ENCODE data around the gene WWOX. TPM values are rescaled to one million over a fixed set of nuclear protein-coding genes. Genes with fewer than 3 reads are reported as not detected.
"Not testable (repeated sequence)": the region's sequence is repeated elsewhere in the genome, so short reads cannot be mapped to it uniquely, and the experiment has no call there.

The WWOX gene
- total RNA-seq (28.4 TPM), polyA plus RNA-seq (15.3 TPM)

DNA sequence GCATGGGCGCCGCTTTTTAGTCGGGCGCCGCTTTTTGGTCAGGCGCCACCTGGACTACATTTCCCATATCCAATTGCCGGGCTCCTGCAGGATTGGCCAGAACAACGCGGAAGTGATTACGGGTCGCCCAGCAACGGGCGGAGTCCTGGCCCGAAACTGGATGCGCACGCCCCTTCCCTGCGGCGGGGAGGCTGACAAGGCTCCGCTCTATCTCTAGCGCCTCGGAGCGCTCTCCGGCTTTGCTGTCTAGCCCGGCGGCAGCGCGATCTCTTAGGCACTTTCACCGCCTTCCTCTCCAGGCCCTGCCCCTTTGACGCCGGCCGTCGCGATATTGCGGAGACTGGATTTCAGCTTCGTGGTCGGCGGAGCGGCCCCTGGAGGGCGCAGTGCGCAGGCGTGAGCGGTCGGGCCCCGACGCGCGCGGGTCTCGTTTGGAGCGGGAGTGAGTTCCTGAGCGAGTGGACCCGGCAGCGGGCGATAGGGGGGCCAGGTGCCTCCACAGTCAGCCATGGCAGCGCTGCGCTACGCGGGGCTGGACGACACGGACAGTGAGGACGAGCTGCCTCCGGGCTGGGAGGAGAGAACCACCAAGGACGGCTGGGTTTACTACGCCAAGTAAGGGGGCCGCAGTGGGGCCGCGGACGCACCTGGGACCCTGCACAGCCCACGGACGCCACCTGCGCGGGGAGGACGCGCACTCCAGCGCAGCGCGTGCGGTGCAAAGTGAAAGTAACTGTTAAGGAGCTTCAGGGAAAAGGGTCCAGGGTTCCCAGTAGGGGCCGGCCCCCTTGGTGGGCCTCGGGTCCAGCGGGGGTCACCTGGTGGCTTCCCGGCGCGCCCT is at the start of gene WWOX:
Gene WWOX (plus strand): TSS at position 384 of the 841 bp plus-strand sequence.
- peak within 1 kb of the TSS; percentile 79 for H3K4me3 ChIP-seq (ENCODE audit: low read depth, low read length)
- WGBS = under 1% methylated on average over 84 of the region's 84 CpGs
- peak; percentile 94 for DNase-seq (ENCODE audit: extremely low spot score)
- no peaks in the 10 kb centered on the region for H3K4me1 ChIP-seq (ENCODE audit: insufficient read depth)
- peak within 1 kb of the TSS; percentile 82 for H3K27ac ChIP-seq (ENCODE audit: low read depth)
- no peaks in the 10 kb centered on the region for H3K36me3 ChIP-seq (ENCODE audit: insufficient read depth)

- DNase-seq (ENCODE audit: extremely low spot score) = no peak
- no peaks in the 10 kb centered on the region for H3K4me1 ChIP-seq (ENCODE audit: insufficient read depth)
- H3K27ac ChIP-seq (ENCODE audit: low read depth) = no peak overlapping the region
- H3K36me3 ChIP-seq (ENCODE audit: insufficient read depth) = no peaks in the 10 kb centered on the region
- WGBS = 24% methylated on average over 2 of the region's 2 CpGs
- H3K4me3 ChIP-seq (ENCODE audit: low read depth, low read length) = no peak overlapping the region
Observed at GRCh38 chr16:78050734-78051400, 48.6 kb upstream of the WWOX start.

DNA sequence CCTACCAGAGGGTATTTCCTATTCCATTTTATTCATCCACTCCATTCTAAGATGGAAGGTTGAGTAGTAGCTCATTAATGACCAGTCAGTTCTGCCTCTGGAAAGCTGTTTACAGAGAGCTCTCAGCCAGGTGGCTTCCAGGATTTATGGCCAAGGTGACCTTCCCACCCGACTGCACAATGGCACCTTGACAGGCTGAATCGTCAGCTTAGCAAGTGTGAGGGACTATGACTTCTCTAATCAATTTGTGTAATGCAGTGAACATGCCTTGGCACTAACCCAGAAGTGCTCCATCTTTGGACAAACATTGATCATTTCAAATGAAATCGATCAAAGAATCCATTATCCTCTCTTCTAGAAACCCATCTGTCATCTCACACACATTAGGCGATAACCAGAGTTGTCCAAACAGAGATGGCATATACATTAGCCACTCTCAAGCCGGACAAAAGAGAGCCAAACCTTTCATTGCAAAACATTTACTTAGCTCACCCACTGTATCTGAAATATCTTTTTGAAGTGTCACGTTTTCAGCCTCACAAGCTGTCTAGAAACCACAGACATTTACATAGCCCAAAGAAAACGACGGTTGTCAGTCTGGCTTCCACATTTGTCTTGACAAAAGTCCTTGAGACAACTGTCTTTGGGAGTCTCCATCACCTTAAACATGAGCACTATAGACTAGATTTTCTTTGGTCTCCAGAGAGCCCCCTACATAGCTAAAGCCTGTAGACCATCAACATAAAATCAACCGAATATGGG is 41.5 kb upstream of the WWOX start:
- DNase-seq (ENCODE audit: extremely low spot score) = no peak
- 81% methylated on average over 9 of the region's 9 CpGs for WGBS
- no peak overlapping the region for H3K27ac ChIP-seq (ENCODE audit: low read depth)
- no peak overlapping the region for H3K4me3 ChIP-seq (ENCODE audit: low read depth, low read length)
- no peaks in the 10 kb centered on the region for H3K36me3 ChIP-seq (ENCODE audit: insufficient read depth)
- H3K4me1 ChIP-seq (ENCODE audit: insufficient read depth) = no peaks in the 10 kb centered on the region

- not testable (repeated sequence) for DNase-seq (ENCODE audit: extremely low spot score); H3K27ac ChIP-seq (ENCODE audit: low read depth); H3K4me3 ChIP-seq (ENCODE audit: low read depth, low read length); H3K4me1 ChIP-seq (ENCODE audit: insufficient read depth); H3K36me3 ChIP-seq (ENCODE audit: insufficient read depth)
- WGBS = 83% methylated on average over 25 of the region's 25 CpGs
Observed at GRCh38 chr16:78059806-78060205, 39.6 kb upstream of the WWOX start.

GRCh38 chr16:78060295-78060694 is 39.2 kb upstream of the WWOX start:
- no peaks in the 10 kb centered on the region for H3K36me3 ChIP-seq (ENCODE audit: insufficient read depth)
- H3K4me3 ChIP-seq (ENCODE audit: low read depth, low read length) = no peak overlapping the region
- no peak for DNase-seq (ENCODE audit: extremely low spot score)
- 43% methylated on average over 5 of the region's 5 CpGs for WGBS
- H3K27ac ChIP-seq (ENCODE audit: low read depth) = no peak overlapping the region
- no peaks in the 10 kb centered on the region for H3K4me1 ChIP-seq (ENCODE audit: insufficient read depth)

DNA sequence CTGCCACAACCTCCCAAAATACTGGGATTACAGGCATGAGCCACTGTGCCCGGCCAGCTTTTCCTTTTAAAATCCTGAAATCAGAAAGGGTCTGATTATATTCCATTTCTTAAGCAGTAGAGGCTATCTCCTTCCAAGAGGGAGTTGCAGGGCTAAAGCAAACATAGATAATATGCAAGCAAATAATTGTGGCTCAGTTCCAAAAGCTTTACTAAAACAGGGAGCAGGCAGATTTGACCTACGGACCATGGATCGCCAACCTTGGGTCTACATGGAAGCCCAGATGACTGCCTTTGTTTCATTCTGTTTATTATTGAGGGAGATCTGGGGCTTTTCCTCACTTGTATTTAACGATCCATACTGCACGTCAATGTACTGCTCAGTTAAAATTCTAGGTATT is 38.6 kb upstream of the WWOX start:
- H3K36me3 ChIP-seq (ENCODE audit: insufficient read depth) = no peaks in the 10 kb centered on the region
- WGBS = 44% methylated on average over 5 of the region's 5 CpGs
- no peak overlapping the region for H3K4me3 ChIP-seq (ENCODE audit: low read depth, low read length)
- H3K4me1 ChIP-seq (ENCODE audit: insufficient read depth) = no peaks in the 10 kb centered on the region
- no peak overlapping the region for H3K27ac ChIP-seq (ENCODE audit: low read depth)
- no peak for DNase-seq (ENCODE audit: extremely low spot score)

DNA sequence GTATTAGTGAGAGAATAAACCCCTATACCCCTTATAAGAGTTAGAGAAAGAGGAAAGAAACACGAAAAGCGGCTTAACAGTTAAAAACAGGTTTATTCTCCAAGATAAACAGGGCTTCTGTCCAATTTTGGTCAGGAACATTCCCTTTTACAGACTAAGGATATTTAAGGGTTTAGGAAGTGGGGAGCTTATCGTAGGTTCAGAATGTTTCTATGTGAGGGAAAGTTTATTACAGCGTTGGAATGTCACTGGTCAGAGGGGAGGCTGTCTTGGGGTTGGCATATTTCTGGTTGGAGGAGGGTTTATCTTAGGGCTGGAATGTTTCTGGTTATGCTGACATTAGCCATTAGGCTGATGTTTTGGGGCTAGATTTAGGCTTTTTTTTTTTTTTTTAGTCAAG is 34.1 kb upstream of the WWOX start:
- 25% methylated on average over 4 of the region's 4 CpGs for WGBS

GRCh38 chr16:78069913-78070312 is 29.5 kb upstream of the WWOX start:
- Histone ChIP-seq H3K36me3 (ENCODE audit: insufficient read depth) (no peaks in the 10 kb centered on the region), H3K4me3 (ENCODE audit: low read depth, low read length) (no peak overlapping the region), H3K27ac (ENCODE audit: low read depth) (no peak overlapping the region), H3K4me1 (ENCODE audit: insufficient read depth) (no peaks in the 10 kb centered on the region)
- WGBS = 95% methylated on average over 5 of the region's 5 CpGs
- DNase-seq (ENCODE audit: extremely low spot score) = no peak

More for the DNA sequence above, 34.1 kb upstream of the WWOX start:
- no peak overlapping the region for H3K4me3 ChIP-seq (ENCODE audit: low read depth, low read length)
- H3K36me3 ChIP-seq (ENCODE audit: insufficient read depth) = no peaks in the 10 kb centered on the region
- H3K4me1 ChIP-seq (ENCODE audit: insufficient read depth) = no peaks in the 10 kb centered on the region
- no peak for DNase-seq (ENCODE audit: extremely low spot score)
- no peak overlapping the region for H3K27ac ChIP-seq (ENCODE audit: low read depth)

- H3K4me3 ChIP-seq (ENCODE audit: low read depth, low read length) = no peak overlapping the region
- no peaks in the 10 kb centered on the region for H3K4me1 ChIP-seq (ENCODE audit: insufficient read depth)
- 40% methylated on average over 5 of the region's 5 CpGs for WGBS
- H3K27ac ChIP-seq (ENCODE audit: low read depth) = no peak overlapping the region
- no peak for DNase-seq (ENCODE audit: extremely low spot score)
- H3K36me3 ChIP-seq (ENCODE audit: insufficient read depth) = no peaks in the 10 kb centered on the region
Observed at GRCh38 chr16:78072275-78072674, 27.2 kb upstream of the WWOX start.

DNA sequence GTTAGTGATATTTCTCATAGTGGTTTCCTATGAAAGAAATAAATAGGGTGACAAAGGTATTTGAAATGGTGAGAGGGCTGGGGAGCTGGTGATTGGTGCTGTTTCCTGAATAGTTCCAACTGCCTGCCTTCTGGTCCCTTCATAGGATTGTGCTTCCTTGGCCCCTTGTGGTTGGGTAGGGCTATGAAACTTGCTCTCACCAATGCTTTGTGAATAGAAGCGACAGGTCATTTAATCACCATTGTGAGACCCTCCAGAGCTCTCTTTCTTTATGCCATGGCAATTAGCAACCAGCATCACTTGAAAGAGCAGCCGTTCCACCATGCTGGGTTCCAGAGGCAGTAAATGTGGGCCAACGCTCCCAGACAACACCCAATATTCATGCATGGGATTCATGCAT is 23.7 kb upstream of the WWOX start:
- no peaks in the 10 kb centered on the region for H3K4me1 ChIP-seq (ENCODE audit: insufficient read depth)
- no peak overlapping the region for H3K27ac ChIP-seq (ENCODE audit: low read depth)
- H3K4me3 ChIP-seq (ENCODE audit: low read depth, low read length) = no peak overlapping the region
- no peak for DNase-seq (ENCODE audit: extremely low spot score)
- no peaks in the 10 kb centered on the region for H3K36me3 ChIP-seq (ENCODE audit: insufficient read depth)
- WGBS = 76% methylated on average over 3 of the region's 3 CpGs

- 88% methylated on average over 4 of the region's 4 CpGs for WGBS
- Histone ChIP-seq H3K4me1 (ENCODE audit: insufficient read depth) (no peaks in the 10 kb centered on the region), H3K36me3 (ENCODE audit: insufficient read depth) (no peaks in the 10 kb centered on the region), H3K4me3 (ENCODE audit: low read depth, low read length) (no peak overlapping the region), H3K27ac (ENCODE audit: low read depth) (no peak overlapping the region)
- no peak for DNase-seq (ENCODE audit: extremely low spot score)
Observed at GRCh38 chr16:78081341-78081740, 18.1 kb upstream of the WWOX start.

DNA sequence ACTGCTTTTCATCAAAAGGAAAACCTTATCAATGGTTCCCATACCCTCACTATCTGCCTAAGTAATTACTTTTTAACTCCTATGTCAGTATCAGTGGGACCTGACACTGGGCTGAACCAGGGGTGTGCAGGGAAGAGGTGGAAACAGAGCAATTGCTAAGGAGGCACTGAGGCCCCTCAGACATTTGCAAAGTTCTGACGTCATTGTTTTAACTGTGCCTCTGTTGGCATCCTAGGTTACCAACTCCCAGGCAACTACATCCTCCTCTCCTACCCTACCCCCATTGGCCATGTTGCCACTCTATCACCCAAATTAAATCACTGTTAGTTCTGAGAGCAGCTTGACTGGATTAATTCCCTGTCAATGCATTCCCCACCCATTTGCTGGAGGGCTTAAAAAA is 8.0 kb upstream of the WWOX start:
- Histone ChIP-seq H3K36me3 (ENCODE audit: insufficient read depth) (no peaks in the 10 kb centered on the region), H3K4me3 (ENCODE audit: low read depth, low read length) (no peak overlapping the region), H3K27ac (ENCODE audit: low read depth) (no peak overlapping the region), H3K4me1 (ENCODE audit: insufficient read depth) (no peaks in the 10 kb centered on the region)
- WGBS = 55% methylated on average over 1 of the region's 1 CpG
- no peak for DNase-seq (ENCODE audit: extremely low spot score)

DNA sequence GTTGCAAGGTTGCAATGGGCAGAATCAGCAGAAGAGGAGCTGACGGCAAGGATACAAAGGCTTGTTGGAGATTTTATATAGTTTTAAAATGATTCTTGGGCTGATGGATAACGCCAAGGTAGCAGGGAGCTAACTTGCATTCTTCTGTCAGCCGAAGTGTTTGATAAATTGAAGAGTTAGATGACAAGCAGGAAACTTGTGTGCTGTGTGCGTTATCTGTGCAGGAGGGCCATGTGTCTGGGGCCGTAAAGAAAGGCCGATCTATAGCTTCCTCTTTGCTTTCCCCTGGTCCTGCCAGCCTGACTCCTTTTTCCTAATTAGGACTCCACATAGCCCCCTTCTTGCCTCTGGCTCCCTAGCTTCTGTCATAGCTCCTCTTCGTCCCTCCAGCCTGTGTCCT is 6.7 kb upstream of the WWOX start:
- H3K4me1 ChIP-seq (ENCODE audit: insufficient read depth) = no peaks in the 10 kb centered on the region
- no peak overlapping the region for H3K27ac ChIP-seq (ENCODE audit: low read depth)
- H3K4me3 ChIP-seq (ENCODE audit: low read depth, low read length) = no peak overlapping the region
- no peaks in the 10 kb centered on the region for H3K36me3 ChIP-seq (ENCODE audit: insufficient read depth)
- no peak for DNase-seq (ENCODE audit: extremely low spot score)
- 70% methylated on average over 7 of the region's 7 CpGs for WGBS

DNA sequence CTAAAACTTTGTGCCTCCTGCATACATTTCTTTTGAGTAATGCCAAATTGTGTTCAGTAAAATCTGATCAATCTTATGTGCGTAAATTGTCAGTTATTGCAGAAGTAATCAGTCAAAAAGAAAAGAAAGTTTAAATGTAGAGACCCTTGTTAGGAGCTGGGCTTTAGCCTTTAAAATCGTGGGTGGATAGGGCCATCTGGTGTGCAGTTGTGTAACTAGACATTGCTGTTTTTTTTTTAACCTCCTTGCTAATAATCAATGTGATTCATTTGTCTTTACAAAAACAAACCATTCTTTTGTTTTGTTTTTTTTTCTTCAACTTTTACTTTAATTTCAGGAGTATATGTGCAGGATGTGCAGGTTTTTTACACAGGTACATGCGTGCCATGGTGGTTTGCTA is 5.3 kb upstream of the WWOX start:
- Histone ChIP-seq H3K4me3 (ENCODE audit: low read depth, low read length) (no peak overlapping the region), H3K27ac (ENCODE audit: low read depth) (no peak overlapping the region), H3K36me3 (ENCODE audit: insufficient read depth) (no peaks in the 10 kb centered on the region), H3K4me1 (ENCODE audit: insufficient read depth) (no peaks in the 10 kb centered on the region)
- DNase-seq (ENCODE audit: extremely low spot score) = no peak
- 60% methylated on average over 3 of the region's 3 CpGs for WGBS

Measured in urinary bladder (tissue), 4 donors.